NCI-H446 (cell line): Measurements from ENCODE around the gene ADRA2C.

Experiments
- DNase-seq, 2 experiments: peaks; one replicate each; lab custom pipeline; 2025; lab: John Stamatoyannopoulos, UW

ADRA2C gene

DNA sequence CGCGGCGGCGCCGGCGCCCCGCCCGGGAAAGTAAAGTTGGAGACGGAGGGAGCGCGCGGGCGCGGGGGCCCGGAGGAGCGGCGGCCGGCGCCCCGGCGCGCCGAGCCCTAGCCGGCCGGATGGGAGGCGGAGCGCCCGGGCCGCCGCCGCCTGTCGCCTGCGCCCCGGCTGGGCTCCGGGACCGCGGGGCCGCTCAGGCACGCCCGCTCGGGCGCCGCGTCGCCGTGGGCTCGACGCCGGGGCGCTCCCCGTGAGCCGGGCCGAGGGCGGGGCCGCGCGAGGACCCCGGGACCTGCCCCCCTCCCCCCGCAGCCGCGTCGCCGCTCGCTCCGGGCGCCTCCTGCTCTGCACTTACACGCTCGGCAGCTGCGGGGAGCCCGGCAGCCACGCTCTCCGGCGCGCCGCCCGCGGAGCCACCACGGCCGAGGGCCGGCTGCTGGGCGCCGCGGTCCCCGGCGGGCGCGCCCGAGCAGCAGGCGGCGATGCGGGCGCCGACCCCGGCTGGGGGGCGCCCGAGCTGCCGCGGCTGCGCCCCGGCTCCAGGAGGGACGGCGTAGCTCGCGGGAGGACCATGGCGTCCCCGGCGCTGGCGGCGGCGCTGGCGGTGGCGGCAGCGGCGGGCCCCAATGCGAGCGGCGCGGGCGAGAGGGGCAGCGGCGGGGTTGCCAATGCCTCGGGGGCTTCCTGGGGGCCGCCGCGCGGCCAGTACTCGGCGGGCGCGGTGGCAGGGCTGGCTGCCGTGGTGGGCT is at the start of gene ADRA2C:
Gene ADRA2C (plus strand): TSS at position 350 of the 749 bp plus-strand sequence. CDS start 222 bp downstream, at position 572.
- DNase-seq = no peak

DNA sequence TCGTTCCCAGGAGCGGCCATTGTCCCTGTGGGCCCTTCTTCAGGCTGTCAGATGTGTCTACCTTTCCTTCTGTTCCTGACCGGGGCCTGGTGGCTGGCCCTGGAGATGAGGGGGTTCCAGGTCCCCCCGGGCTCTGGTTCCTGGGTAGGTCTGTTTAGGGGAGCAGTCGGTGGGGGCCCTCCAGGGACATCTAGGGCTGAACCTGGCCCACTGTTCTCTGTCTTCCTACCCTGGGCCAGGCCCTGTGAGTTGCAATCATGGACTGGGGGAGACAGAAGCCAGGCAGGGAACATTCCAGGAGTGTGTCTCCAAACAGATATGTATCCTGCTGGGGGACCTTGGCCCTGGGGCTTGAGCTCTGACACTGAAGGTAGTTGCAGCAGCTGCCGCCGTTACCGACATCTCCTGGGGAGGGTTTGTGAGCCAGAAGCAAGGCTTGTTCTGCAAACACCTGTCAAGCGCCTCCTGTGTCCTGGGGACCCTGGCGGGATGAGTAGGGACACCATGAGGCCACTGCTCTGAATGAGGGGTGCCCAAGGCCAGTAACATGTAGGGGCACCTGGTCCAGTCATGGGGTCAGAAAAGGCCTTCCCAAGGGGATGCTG is 49.5 kb upstream of the ADRA2C start:
- DNase-seq = no peak

DNA sequence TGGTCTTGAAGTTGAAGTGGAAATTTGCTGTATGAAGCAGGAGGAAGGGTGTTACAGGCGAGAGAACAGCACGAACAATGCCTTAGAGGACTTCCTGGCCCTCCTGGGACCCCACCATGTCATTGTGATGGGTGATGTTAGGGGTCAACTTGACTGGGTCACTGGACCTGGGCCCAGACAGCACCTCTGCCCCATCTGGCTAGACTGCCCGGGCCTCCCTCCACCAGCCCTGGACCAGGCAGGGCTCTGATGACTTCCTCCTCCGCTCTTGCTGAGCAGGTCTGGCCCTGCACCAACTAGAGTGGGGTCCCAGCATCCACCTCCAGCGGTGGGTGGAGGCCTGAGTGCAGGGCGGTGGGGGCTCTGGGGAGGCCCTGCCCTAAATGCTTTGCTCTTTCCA is 48.9 kb upstream of the ADRA2C start:
- no peak for DNase-seq

DNA sequence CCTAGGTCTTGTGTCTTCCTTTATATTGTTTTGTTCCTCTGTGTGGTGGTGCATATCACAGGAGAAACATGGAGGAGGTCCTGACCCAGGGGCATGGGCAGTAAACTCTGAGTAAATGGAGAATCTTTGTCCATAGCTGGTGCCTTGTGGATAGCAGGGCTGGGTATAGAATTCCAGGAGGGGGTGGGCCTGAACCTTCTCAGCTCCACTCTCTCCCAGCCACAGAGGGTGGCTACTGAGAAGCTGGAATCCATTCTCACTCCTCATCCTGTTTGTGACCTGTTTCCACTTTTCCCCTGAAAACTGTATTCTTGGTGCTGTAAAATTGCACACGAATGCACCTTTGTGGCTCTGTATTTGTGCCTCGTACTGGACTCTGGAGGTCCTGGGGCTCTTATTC is 47.7 kb upstream of the ADRA2C start:
- no peak for DNase-seq

DNA sequence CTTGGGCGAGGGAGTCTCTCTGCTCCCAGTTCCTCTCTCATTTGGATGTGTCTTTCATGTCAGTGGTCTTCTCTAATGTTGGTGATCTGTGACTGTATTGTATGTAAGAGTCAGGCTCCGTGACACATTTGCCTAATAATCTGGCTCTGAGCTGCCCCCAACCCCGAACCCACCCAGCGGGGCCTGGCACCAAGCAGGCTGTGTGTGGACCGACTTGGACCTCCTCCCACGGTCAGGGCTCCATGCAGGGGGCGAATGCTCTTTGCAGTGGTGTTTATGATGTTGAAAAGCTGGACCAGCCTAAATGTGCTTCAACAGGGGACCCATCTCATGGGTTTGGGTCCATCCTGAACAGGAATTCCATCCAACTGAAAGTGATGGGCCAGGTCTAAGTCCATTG is 47.0 kb upstream of the ADRA2C start:
- DNase-seq = no peak

DNA sequence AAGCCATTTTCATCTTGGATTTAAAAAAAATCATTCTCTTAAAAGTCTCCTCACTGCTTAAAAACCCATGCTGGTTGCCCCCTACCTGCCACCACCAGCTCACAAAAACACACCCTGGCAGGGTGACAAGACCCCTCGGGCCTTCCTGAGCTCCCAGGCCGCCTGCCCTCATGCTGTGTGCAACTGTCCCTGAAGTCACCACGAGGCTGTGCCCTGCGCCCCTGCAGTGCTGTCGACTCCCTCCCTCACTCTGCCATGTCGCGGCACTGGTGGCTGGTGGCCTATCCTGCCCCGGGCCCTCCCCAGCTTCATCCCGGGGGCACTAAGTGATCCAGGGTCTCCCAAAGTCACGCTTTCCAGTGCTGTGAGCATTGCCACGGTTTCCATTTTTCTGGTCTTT is 46.3 kb upstream of the ADRA2C start:
- no peak for DNase-seq

DNA sequence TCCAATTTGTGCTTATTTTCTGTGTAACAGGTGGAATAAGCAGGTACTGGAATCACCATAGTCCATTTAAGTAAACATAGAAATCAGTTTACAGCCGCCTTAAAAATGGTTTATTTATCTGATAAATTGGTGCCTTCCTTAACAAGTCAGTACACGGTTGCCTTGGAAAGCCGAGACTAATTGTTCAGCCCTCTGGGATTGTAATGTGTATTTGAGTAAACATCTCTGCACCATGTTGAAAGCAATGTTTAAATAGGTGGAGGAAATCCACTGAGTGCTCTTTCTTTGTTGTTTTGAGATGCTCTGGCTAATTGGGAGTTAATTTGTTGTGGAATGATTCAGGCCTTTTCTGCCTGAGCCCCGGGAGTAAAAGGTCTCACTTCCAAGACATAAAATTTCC is 45.7 kb upstream of the ADRA2C start:
- DNase-seq = no peak

DNA sequence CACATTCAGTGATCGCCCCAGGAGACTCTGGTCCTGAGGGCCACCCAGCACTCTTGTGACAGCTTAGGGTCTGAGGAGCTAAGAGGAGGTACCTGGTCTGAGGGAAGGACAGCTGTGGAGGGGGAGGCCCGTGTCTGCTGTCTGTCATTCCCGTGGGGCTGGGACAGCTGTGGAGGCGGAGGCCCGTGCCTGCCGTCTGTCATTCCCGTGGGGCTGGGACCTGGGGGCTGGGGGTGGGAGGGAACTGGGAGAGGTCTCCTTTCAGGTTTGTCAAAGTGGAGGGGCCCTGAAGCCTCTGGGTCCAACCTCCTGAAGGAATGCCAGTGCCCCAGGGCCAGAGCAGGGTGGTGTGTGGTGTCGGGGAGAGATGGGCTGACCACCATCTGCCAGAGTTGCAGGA is 45.0 kb upstream of the ADRA2C start:
- no peak for DNase-seq

DNA sequence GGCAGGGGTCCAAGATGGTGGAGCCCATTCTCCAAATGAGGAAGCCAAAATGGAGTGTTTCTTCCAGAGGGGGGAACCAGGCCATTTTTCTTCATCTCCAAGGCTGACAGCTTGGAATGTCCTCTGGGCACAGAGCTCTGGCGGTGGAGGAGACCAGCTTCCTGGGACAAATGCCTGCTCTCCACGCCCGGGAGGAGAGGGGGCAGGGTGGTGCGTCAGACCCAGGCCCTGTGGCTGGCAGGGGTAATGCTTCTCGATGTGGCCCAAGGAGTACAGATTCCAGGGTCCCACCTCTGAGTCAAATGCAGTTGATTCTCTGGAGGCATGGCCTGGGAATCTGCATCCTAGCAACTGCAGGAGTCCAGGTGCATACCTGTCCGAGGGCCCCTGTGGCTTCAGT is 44.6 kb upstream of the ADRA2C start:
- no peak for DNase-seq

DNA sequence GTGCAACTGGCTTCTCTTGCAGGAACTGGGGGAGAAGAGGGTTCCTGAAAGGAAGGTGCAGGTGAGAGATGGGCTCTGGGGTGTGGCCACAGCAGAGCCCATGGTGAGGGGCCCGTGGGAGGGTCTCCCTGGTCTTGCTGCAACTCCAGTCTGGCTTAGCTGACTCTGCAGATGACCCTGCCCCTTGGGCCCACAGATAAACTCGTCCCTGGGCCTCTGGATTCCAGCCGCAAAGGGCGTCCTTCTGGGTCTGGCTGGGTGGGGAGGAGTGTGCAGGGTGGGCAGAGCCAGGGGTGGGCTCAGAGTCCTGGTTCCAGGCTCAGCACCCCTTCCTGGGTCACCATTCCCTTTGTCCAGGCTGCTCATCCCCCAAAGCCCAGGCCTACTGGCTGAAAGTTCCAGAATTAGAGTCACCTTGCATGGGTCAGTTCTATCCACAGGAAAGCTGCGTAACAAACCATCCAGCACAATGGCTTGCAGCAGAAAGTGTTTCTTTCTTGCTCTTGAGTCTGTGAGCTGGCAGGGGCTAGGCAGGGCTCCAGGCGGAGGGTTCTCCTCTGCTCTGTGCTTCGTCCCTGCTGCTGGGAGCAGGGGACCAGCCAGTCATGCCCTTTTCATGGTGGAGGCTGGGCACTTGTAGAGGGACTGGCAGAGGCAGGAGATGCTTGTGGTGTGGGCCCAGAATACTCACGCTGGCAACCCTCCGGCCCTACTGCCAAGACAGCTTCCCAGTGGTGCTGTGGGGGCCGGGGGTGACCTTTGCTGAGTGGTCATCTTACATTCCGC is 43.5 kb upstream of the ADRA2C start:
- no peak for DNase-seq

DNA sequence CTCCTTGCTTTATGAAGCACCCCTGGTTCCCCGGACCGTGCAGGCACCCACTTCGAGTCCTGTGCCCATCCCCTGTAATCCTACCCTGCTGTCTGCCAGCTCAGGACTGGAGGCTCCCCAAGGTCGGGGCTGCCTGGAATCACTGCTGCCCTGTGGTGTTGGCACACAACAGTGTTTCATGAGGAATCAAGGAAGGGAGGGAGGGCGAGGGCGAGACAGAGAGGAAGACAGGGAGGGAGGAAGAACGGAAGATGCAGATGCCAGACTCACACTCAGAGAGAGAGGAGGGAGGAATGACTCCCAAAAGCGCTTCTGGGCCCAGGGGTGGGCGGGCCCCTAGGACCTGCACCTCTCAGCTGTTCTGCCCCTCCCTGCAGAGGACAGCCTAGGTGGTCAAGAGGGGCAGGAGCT is 42.9 kb upstream of the ADRA2C start:
- DNase-seq = no peak

DNA sequence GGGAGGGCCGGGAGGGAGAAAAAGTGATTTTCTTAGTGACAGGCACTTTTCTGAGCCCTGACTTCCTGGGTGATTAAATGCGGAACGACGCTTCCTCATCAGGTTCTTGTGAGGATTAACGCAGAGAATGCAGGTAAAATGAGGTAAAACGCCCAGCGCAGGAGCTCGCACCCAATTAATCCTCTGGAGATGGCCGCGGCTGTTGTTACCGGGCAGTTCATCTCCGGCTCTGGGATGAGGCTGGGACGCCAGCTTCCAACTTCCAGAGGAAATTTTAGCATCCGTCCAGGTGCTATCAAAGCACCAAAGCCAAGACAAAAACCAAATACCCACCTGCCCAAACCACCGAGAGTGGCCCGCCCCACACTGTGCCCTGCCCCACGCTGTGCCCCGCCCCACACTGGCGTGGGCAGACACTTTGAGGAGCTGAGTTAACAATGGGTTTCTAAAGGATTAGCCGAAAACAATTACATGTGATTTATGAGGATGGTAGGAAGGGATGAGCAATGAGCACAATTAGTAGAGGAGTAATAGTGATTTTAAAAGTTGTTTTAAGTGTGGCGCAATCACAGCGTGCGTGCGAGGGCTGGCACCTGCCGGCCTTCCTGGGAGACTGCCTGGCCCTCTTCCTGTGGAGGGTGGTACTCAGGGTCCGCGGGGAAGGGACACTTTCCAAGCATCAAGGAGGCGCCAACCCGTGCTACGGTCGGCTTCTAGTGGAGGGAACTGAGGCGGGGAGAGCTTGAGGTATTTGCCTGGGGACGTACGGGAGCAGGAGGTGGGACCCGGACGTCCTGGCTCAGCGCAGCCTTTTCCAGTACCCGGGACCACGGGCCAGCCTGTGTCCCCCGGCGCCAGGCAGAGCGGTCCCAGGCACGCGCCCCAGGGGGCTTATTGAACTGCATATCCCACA is 41.6 kb upstream of the ADRA2C start:
- DNase-seq = no peak

DNA sequence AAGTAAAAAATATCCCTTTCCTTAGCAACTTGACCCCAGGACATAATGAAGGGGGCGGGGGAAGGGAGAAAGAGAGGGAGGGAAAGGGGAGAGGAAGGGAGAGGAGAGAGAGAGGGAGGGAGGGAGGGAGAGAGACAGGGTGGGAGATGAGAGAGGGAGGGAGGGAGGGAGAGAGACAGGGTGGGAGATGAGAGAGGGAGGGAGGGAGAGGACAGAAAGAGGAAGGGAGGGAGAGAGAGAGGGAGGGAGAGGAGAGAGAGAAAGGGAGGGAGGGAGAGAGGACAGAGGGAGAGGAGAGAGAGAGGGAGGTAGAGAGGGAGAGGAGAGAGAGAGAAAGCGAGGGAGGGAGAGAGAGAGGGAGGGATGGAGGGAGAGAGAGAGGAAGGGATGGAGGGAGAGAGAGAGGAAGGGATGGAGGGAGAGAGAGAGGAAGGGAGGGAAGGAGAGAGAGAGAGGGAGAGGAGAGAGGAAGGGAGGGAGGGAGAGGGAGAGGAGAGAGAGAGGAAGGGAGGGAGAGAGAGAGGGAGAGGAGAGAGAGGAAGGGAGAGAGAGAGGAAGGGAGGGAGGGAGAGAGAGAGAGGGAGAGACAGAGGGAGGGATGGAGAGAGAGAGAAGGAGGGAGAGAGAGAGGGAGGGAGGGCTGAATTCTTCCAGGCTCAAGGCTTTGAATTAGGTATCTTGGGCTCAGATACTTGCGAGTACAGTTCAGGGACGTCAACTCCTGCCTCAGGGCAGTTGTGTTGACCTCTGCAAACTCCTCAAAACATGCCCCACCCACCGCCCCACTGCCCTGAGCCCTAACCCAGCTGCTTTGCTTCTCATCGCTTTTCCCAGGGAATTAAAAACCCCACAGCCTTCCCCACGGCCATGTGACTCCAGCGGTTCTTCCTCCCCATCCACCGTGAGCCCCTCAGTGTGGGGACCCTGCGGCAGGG is 40.0 kb upstream of the ADRA2C start:
- DNase-seq = no peak

DNA sequence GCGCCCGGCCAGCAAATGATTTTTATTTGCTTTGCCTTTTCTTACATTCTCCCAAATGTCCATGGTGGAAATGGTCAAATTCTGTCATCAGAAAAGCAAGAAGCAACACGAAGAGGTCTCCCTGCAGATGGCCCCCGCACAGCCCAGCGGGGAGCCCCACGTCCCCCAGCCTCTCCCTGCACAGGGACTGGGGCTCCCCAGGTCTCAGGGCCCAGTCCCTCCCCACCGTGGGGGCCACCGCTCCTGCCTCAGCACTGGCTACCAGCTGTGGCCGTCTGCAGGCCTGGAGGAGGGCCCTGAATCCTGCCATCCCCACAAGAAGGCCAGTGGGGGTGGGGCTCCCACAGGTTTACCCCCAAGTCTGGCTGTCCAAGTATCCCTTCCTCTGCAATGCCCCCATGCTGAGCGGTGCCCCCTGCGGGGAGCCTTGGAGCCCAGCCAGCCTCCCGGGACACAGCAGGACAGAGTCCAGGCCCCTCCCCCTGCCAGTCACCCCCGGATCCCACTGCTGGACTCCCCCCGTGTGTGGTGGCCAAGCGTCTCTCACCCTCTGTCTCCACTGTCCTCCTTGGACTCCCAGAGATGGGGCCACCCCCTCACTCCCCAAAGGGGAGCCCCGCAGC is 38.2 kb upstream of the ADRA2C start:
- DNase-seq = no peak

DNA sequence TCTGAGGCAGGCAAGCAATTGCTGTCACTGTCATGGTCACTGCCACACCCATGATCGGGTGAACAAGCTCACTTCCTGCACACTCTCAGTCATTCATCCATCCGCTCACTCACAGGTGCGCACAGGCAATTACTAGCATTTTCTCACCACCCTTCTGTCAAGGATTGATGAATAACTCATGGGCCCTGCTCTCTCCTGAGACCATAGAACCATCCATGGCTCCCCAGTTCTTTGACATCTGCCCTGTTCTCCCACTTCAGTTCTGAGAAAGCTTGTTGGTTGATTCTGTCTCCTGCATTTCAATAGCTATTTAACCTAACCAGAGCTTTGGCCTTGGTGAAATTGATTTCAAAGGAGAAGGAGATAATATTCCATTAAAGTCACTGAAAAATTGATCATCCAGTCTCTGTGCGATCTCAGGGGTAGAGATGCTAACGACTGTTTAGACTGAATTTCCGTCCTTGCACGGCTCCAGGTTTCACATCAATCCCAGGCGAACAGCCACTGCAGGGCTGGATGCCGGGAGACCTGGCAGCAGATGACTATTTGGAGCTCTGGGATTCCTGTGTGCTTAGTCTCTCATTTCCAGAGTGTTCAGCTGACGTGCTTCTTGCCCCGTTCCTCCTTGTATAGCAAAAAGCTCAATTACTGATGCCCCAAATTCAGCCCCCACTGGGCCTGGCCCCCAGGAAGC is 36.9 kb upstream of the ADRA2C start:
- no peak for DNase-seq

DNA sequence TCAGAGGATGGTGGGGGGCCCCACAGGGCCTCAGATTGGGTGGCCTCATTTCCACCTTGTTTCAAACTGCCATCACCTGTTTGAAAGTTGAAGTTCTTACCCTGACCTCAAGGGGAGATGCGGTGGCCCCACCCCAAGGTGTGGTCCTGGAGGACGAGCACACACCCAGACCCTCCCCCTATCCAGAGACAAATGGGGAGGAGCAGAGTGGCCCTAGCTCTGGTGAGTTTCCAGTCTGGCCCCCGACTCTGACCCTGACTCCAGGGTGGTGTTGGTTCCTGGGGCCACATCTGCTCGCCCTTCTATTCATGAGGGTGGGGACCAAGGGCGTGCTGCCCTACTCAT is 36.3 kb upstream of the ADRA2C start:
- no peak for DNase-seq

DNA sequence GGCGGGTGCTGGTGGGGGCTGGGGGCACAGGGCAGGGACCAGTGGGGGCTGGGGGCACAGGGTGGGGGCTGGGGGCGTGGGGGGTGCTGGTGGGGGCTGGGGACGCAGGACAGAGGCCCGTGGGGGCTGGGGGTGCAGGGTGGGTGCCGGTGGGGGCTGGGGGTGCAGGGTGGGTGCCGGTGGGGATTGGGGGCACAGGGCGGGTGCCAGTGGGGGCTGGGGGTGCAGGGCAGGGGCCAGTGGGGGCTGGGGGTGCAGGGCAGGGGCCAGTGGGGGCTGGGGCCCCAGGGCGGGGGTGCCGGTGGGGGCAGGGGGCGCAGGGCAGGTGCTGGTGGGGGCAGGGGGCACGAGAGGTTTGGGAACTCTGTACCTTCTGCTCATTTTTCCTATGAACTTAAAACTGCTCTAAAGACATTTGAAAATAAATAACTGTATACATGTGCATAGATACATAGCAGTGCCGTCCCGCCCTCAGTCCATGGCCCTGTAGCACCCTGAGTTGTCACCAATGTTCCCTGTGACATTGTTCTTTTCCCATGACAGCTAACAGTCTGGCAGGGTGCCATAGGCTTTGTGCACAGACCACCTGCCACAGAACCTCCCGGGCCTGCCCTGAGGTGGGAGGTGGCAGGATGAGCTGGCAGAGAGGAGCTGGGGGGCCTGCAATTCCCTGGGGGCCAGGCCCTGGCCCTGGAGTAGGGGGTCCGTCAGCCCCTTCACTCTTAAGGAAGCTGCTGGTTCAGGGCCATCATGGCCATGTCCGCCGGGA is 35.6 kb upstream of the ADRA2C start:
- DNase-seq = no peak

DNA sequence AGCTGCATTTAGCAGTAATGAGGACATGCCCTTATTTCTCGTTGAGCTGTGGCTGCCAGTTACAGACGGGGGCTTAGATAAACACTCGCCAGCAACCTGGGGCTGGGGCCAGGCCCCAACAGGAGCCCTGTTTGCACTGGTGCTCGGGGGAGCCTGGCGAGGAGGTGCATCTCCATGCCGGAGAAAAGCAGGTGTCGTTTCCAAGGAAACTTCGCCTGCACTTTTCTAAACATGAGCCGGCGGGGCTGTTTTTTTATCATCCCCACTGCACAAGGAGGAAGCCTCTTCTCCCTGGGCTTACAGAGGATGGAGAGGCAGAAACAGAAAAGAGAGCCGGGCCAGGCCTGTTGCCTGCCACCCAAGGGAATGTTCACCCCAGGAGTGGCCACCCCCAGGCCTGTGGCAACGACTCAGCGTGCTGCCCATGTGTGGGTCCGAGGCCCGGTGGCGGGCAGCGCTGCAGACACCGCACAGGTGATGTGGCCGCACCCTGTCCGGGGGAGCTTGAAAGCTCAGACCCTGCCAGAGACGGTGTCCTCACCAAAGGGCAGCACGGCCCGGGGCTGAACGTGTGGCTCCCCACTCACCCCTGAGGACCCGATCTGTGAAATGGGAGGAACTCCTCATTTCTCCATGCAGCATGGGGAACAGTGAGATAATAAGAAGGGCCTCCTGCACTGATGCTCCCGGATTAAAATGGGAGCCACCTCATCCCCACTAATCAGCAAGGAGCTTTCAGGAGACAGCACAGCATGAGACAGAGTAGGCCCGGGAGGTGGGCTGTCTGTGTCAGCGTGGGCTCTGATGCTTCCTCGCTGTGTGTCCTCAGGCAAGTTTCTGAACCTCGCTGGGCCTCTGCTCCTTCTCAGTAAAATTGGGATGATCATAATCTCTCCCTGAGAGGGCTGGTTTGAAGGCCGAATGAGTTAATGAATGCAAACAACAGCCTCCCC is 33.8 kb upstream of the ADRA2C start:
- DNase-seq = no peak
